HepG2 (cell line): ENCODE measurements around the gene DCP2. TPM values are rescaled to one million over a fixed set of nuclear protein-coding genes. Genes with fewer than 3 reads are reported as not detected.

Source experiments
- ATAC-seq: fragments of 200-7000 bp; cut with Tn5 transposase; 3 replicates; pipeline ENCODE4 v1.9.1; 2020; ENCODE audit warnings: mild to moderate bottlenecking, moderate library complexity
- BruUV-seq: library from RNA; stranded (reverse); fragments of 400-500 nt; replicated peaks from 2 replicates; lab custom pipeline; 2021; lab: Mats Ljungman, UMichigan
- CTCF ChIA-PET: fragments of 300-600 bp; formaldehyde crosslinking; extraction: SDS; loops from one replicate; lab custom pipeline; 2021; ENCODE audit warnings: low total read pairs, inconsistent platforms, low intra/inter-chr PET ratio; lab: Yijun Ruan, JAX
- POLR2A ChIA-PET: fragments of 350-600 bp; sonication (Branson Sonifier 250); formaldehyde crosslinking; loops from one replicate; lab custom pipeline; 2020; ENCODE audit warnings: antibody characterized with exemption, inconsistent platforms; lab: Yijun Ruan, JAX
- DNase-seq: peaks from one replicate; pipeline ENCODE4 v3.0.0-alpha.2; 2015; ENCODE audit warnings: low spot score
- FAIRE-seq: peaks from 3 replicates; lab custom pipeline; 2011; peaks lifted over from hg19 to GRCh38; lab: Jason Lieb, UNC
- H2AFZ ChIP-seq: one replicate; pipeline ENCODE4 v1.6.1; 2011; ENCODE audit warnings: low read length, inconsistent platforms
- H3K27ac ChIP-seq: fragments of 300-600 bp; 3 replicates; pipeline ENCODE4 v1.8.0; 2011; ENCODE audit warnings: mixed run types, mild to moderate bottlenecking, mixed read lengths, low read length, inconsistent platforms; ENCODE audit not compliant: insufficient read depth; ENCODE audit errors: extremely low read length
- H3K27me3 ChIP-seq, 2 experiments: fragments of 200-600 bp in 1 of 2; 2 replicates in 1 of 2; 3 replicates in 1 of 2; pipeline versions ENCODE4 v1.6.0 to v1.8.0; 2011; ENCODE audit warnings: low read length in 2 of 2, mild to moderate bottlenecking in 2 of 2, moderate library complexity in 2 of 2, inconsistent platforms in 1 of 2; ENCODE audit not compliant: insufficient read depth in 2 of 2, control insufficient read depth in 1 of 2
- H3K36me3 ChIP-seq, 2 experiments: fragments of 200-600 bp in 1 of 2; replicated peaks in 1 of 2; 2 replicates in 1 of 2; 3 replicates in 1 of 2; pipeline versions ENCODE4 v1.5.1 to v1.8.0; 2011; ENCODE audit warnings: low read length in 2 of 2, inconsistent platforms in 1 of 2; ENCODE audit not compliant: insufficient read depth in 2 of 2, control insufficient read depth in 1 of 2
- H3K4me1 ChIP-seq: 2 replicates; pipeline ENCODE4 v1.5.1; 2012; ENCODE audit warnings: low read length, inconsistent platforms; ENCODE audit not compliant: insufficient read depth
- H3K4me2 ChIP-seq: 2 replicates; pipeline ENCODE4 v1.6.0; 2011; ENCODE audit warnings: low read depth, low read length, inconsistent platforms
- H3K4me3 ChIP-seq, 3 experiments: fragments of 200-600 bp in 1 of 3; sonication (generic), shearing (Covaris generic) in 1 of 3; replicated peaks in 1 of 3; 2 replicates each; pipeline ENCODE4 v1.5.1; 2011 to 2016; ENCODE audit warnings: low read length in 3 of 3, inconsistent platforms in 2 of 3, low read depth in 2 of 3, mild to moderate bottlenecking in 2 of 3, control low read depth in 1 of 3, mixed read lengths in 1 of 3; ENCODE audit not compliant: insufficient read depth in 1 of 3
- H3K79me2 ChIP-seq: one replicate; pipeline ENCODE4 v1.6.1; 2011; ENCODE audit warnings: low read length, inconsistent platforms; ENCODE audit not compliant: insufficient read depth
- H3K9ac ChIP-seq: 2 replicates; pipeline ENCODE4 v1.6.0; 2011; ENCODE audit warnings: mild to moderate bottlenecking, low read depth, low read length, inconsistent platforms; ENCODE audit not compliant: insufficient read depth
- H3K9me3 ChIP-seq: 2 replicates; pipeline ENCODE4 v1.5.1; 2012; ENCODE audit warnings: mild to moderate bottlenecking, low read length
- H4K20me1 ChIP-seq: 2 replicates; pipeline ENCODE4 v1.6.0; 2011; ENCODE audit warnings: inconsistent platforms, mild to moderate bottlenecking, low read length, moderate library complexity; ENCODE audit not compliant: insufficient read depth
- CBX5 ChIP-seq: sonication (generic); formaldehyde crosslinking; IDR thresholded peaks from 2 replicates; pipeline ENCODE4 v1.4.0; 2020; ENCODE audit warnings: missing genetic modification reagents, borderline replicate concordance
- CERS6 ChIP-seq: sonication (generic); formaldehyde crosslinking; IDR thresholded peaks from 2 replicates; pipeline ENCODE4 v1.5.0; 2020; ENCODE audit warnings: missing genetic modification reagents
- FLYWCH1 ChIP-seq: sonication (generic); formaldehyde crosslinking; IDR thresholded peaks from 2 replicates; pipeline ENCODE4 v1.8.1; 2023; ENCODE audit warnings: mild to moderate bottlenecking, missing genetic modification reagents
- KLF6 ChIP-seq: IDR thresholded peaks from 2 replicates; pipeline ENCODE4 v1.8.0; 2016; ENCODE audit warnings: missing biosample characterization, missing genetic modification reagents
- NR3C1 ChIP-seq: sonication (generic); formaldehyde crosslinking; IDR thresholded peaks from 2 replicates; pipeline ENCODE4 v1.4.0; 2020; ENCODE audit warnings: missing genetic modification reagents
- PBX2 ChIP-seq: IDR thresholded peaks from 2 replicates; pipeline ENCODE4 v1.6.1; 2016; ENCODE audit warnings: control low read depth
- POLR2A ChIP-seq, 2 experiments: IDR thresholded peaks; 2 replicates each; pipeline ENCODE4 v1.6.1; 2011; ENCODE audit warnings: low read depth in 2 of 2, low read length in 2 of 2, mild to moderate bottlenecking in 1 of 2, moderate library complexity in 1 of 2; ENCODE audit not compliant: insufficient read depth in 1 of 2
- ZFP1 ChIP-seq: IDR thresholded peaks from 2 replicates; pipeline ENCODE4 v1.6.1; 2016
- ZNF136 ChIP-seq: sonication (generic); formaldehyde crosslinking; IDR thresholded peaks from 2 replicates; pipeline ENCODE4 v1.8.1; 2022; ENCODE audit warnings: low read depth, mild to moderate bottlenecking, moderate library complexity, missing genetic modification reagents
- ZNF350 ChIP-seq: sonication (generic); formaldehyde crosslinking; IDR thresholded peaks from 2 replicates; pipeline ENCODE4 v1.4.0; 2020; ENCODE audit warnings: mild to moderate bottlenecking, low read depth, missing genetic modification reagents, borderline replicate concordance
- ZNF446 ChIP-seq: sonication (generic); formaldehyde crosslinking; IDR thresholded peaks from 2 replicates; pipeline ENCODE4 v1.5.0; 2020; ENCODE audit warnings: mild to moderate bottlenecking, missing genetic modification reagents
- WGBS: methylation state at CpG from one replicate; pipeline ENCODE4 v1.1.6; 2017; ENCODE audit warnings: low lambda C conversion rate; 5-methylcytosine and 5-hydroxymethylcytosine counted together
- in situ Hi-C: cut with HindIII; loops from 2 replicates; pipeline ENCODE4 v1.10.0; 2017; ENCODE audit warnings: low pct_unique_long_range_greater_than_20kb; ENCODE audit not compliant: extremely low pct_ligation_motif_present
- intact Hi-C: fragments of 100-400 bp; cut with micrococcal nuclease; formaldehyde crosslinking; loops from one replicate; pipeline ENCODE4 v1.10.0; 2022; ENCODE audit not compliant: unreplicated experiment
- polyA plus RNA-seq, 8 experiments: library from polyadenylated mRNA; depleted of rRNA in 3 of 8; stranded (reverse) in 7 of 8; unstranded in 1 of 8; fragments of >200 nt; fragmentation: Illumina TruSeq in 4 of 8; extraction: Trizol in 4 of 8; gene quantifications; 2 replicates each; pipeline versions ENCODE4 v1.2.1 to v1.2.3, GENCODE V29; 2011 to 2016; ENCODE audit warnings: low read depth in 4 of 8, missing spikeins in 1 of 8, mixed read lengths in 1 of 8; ENCODE audit not compliant: insufficient read depth in 1 of 8
- total RNA-seq, 5 experiments: library from RNA; depleted of rRNA; stranded (reverse); fragments of >200 nt; fragmentation: Illumina TruSeq; extraction: Trizol; gene quantifications; 2 replicates each; pipeline ENCODE4 v1.2.3, GENCODE V29; 2016; ENCODE audit warnings: low read depth in 1 of 5

The DCP2 gene
- total and polyA plus RNA-seq, 2 of the 13 experiments (the other 11 are each of a cell fraction or from before 2014, with no cell fraction given): 16.2 to 63.4 TPM

- no peak overlapping the region for H3K27ac ChIP-seq
- peaks cover 3% of the 10 kb centered on the region for H3K79me2 ChIP-seq
- H3K4me2 ChIP-seq: no peak overlapping the region
- 96% methylated on average over 2 of the region's 2 CpGs for WGBS
- no peak overlapping the region for H3K4me3 ChIP-seq
- no peaks in the 10 kb centered on the region for H4K20me1 ChIP-seq
- ATAC-seq (no peak), DNase-seq (no peak), FAIRE-seq (no peak)
- POLR2A ChIA-PET: no interaction called here
- H2AFZ ChIP-seq: no peak overlapping the region
- H3K36me3 ChIP-seq: peaks cover 3 to 12% of the 10 kb centered on the region in 2 experiments; a peak in 4 of 5 replicates
- intact Hi-C loops (no loop called here), in situ Hi-C loops (no loop called here)
- H3K4me1 ChIP-seq: peaks cover 50% of the 10 kb centered on the region
- no peaks in the 10 kb centered on the region for H3K27me3 ChIP-seq
- CTCF ChIA-PET: no interaction called here
- H3K9me3 ChIP-seq: no peaks in the 10 kb centered on the region
- no peak overlapping the region for H3K9ac ChIP-seq
- TF ChIP-seq ZNF350: no peak
- no peak for TF ChIP-seq ZNF446 (CRISPR knock-in tag)
- TF ChIP-seq POLR2A (IDR thresholded peaks at IDR 0.05; ENCODE audit: insufficient read depth in 1 of 2, low read depth in 2 of 2, low read length in 2 of 2): no peak
- TF ChIP-seq PBX2 (CRISPR knock-in tag): no peak
- TF ChIP-seq ZFP1 (CRISPR knock-in tag): no peak
- no peak for TF ChIP-seq ZNF136 (CRISPR knock-in tag)
- no peak for TF ChIP-seq FLYWCH1 (CRISPR knock-in tag)
- TF ChIP-seq CBX5 (CRISPR knock-in tag): no peak
- no peak for TF ChIP-seq KLF6 (CRISPR knock-in tag)
- no peak for TF ChIP-seq NR3C1 (CRISPR knock-in tag)
- no peak for TF ChIP-seq CERS6 (CRISPR knock-in tag)
- TF ChIP-seq, all 625 proteins: peak for 0
- BruUV-seq: no TSS peak
Measured at GRCh38 chr5:113022661-113023060, 46.1 kb downstream of the DCP2 start.
